GM12801 (cell line): ENCODE data around the gene CFL2.

Experiments used
- TF ChIP-seq, protein P1 (sequence below): IDR thresholded peaks from one replicate; pipeline ENCODE4 v1.5.1; 2011; ENCODE audit warnings: control low read depth; ENCODE audit not compliant: insufficient read length; ENCODE audit errors: extremely low read depth

The CFL2 gene

DNA sequence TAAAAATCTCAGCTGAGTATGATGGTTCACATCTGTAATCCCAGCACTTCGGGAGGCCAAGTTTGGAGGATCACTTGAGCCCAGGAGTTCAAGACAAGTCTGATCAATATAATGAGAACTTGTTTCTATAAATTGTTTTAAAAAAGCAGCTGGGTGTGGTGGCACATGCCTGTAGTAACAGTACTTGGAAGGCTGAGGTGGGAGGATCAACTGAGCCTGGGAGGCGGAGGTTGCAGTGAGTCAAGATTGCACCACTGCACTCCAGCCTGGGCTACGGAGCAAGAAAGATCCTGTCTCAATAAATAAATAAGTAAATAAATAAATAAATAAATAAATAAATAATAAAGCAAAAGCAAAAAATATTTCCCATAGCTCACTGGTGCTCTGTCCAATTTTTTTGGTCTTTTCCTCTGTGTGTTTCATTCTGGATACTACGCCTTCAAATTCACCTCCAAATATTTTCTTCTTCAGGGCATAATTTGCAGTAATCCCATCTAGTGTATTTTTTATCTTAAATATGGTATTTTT lies 51.8 kb downstream of the CFL2 start:
- TF ChIP-seq, protein P1, sequence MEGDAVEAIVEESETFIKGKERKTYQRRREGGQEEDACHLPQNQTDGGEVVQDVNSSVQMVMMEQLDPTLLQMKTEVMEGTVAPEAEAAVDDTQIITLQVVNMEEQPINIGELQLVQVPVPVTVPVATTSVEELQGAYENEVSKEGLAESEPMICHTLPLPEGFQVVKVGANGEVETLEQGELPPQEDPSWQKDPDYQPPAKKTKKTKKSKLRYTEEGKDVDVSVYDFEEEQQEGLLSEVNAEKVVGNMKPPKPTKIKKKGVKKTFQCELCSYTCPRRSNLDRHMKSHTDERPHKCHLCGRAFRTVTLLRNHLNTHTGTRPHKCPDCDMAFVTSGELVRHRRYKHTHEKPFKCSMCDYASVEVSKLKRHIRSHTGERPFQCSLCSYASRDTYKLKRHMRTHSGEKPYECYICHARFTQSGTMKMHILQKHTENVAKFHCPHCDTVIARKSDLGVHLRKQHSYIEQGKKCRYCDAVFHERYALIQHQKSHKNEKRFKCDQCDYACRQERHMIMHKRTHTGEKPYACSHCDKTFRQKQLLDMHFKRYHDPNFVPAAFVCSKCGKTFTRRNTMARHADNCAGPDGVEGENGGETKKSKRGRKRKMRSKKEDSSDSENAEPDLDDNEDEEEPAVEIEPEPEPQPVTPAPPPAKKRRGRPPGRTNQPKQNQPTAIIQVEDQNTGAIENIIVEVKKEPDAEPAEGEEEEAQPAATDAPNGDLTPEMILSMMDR: no peak

GRCh38 chr14:34660796-34661195 lies 53.6 kb downstream of the CFL2 start:
- TF ChIP-seq, protein P1: no peak
